ENCODE measurements around the gene CNP.

Gene CNP

GRCh38 chr17:41988418-41988817, 21.8 kb downstream of the CNP start:
- Histone ChIP-seq H3K36me3 (peaks cover 94% of the 10 kb centered on the region), H3K27ac (no peak overlapping the region), H3K9me3 (no peaks in the 10 kb centered on the region), H3K4me3 (ENCODE audit: low read depth in 1 of 2, low read length in 1 of 2) (no peak overlapping the region), H3K4me1 (ENCODE audit: control insufficient read depth in 1 of 2, insufficient read depth in 1 of 2, low read depth in 1 of 2, low read length in 1 of 2) (peaks cover 0 to 9% of the 10 kb centered on the region in 2 experiments), H3K27me3 (no peaks in the 10 kb centered on the region)
- TF ChIP-seq, protein P1, sequence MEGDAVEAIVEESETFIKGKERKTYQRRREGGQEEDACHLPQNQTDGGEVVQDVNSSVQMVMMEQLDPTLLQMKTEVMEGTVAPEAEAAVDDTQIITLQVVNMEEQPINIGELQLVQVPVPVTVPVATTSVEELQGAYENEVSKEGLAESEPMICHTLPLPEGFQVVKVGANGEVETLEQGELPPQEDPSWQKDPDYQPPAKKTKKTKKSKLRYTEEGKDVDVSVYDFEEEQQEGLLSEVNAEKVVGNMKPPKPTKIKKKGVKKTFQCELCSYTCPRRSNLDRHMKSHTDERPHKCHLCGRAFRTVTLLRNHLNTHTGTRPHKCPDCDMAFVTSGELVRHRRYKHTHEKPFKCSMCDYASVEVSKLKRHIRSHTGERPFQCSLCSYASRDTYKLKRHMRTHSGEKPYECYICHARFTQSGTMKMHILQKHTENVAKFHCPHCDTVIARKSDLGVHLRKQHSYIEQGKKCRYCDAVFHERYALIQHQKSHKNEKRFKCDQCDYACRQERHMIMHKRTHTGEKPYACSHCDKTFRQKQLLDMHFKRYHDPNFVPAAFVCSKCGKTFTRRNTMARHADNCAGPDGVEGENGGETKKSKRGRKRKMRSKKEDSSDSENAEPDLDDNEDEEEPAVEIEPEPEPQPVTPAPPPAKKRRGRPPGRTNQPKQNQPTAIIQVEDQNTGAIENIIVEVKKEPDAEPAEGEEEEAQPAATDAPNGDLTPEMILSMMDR (IDR thresholded peaks at IDR 0.05) = no peak

DNA sequence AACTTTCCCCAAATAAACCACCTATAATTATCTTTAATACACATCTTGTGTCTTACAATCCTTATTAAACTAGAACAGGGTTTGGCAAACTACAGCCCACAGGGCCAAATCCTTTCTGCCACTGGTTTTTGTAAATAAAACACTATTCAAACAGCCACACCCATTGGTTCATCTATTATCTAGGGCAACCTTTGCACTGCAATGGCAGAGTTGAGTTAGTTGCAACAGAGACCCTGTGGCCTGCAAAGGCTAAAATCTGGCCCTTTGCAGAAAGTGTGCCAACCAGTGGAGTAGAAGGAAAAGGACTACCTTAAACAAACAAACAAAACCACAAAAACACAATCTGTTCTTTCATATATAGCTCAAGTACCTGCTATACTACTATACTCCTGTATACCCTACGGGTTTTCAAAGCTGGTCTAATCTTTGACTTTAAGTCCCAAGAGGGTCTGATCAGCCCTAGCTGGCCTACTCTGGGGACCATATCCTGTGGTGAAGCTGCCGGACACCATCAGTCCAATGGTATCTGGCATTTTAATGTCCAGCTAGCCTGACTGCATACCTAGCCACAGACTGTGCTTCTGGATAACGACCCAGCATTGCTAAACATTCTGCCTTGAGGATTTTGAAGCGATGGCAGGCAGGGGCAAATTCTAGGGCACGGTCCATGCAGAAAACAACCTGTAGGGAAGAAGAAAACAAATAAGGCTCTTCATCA, 23.3 kb downstream of the CNP start:
- H3K27me3 ChIP-seq = no peaks in the 10 kb centered on the region
- no peaks in the 10 kb centered on the region for H3K9me3 ChIP-seq
- no peak overlapping the region for H3K27ac ChIP-seq
- H3K4me1 ChIP-seq (ENCODE audit: control insufficient read depth in 1 of 2, insufficient read depth in 1 of 2, low read depth in 1 of 2, low read length in 1 of 2) = peaks cover 0 to 9% of the 10 kb centered on the region in 2 experiments
- H3K36me3 ChIP-seq = peaks cover 99% of the 10 kb centered on the region
- TF ChIP-seq, protein P1 (IDR thresholded peaks at IDR 0.05) = no peak
- no peak overlapping the region for H3K4me3 ChIP-seq (ENCODE audit: low read depth in 1 of 2, low read length in 1 of 2)

GRCh38 chr17:41992576-41992975, 26.0 kb downstream of the CNP start:
- TF ChIP-seq, protein P1 (IDR thresholded peaks at IDR 0.05) = no peak
- Histone ChIP-seq H3K9me3 (no peaks in the 10 kb centered on the region), H3K27me3 (no peaks in the 10 kb centered on the region), H3K36me3 (peaks cover 100% of the 10 kb centered on the region), H3K4me3 (ENCODE audit: low read depth in 1 of 2, low read length in 1 of 2) (no peak overlapping the region), H3K27ac (no peak overlapping the region), H3K4me1 (ENCODE audit: control insufficient read depth in 1 of 2, insufficient read depth in 1 of 2, low read depth in 1 of 2, low read length in 1 of 2) (peaks cover 0 to 6% of the 10 kb centered on the region in 2 experiments)

DNA sequence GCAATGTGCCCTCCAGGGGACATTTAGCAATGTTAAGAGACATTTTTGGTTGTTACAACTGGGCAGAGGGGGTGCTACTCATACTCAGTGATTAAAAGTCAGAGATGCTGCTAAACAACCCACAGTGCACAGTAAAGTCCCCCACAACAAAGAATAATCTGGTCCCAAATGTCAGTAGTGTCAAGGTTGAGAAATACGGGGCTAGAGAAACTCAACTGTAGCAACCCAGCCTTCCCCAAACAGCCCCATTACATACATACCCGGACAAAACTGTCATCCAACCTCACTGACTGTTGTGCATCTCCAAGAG, 30.2 kb downstream of the CNP start:
- H3K4me1 ChIP-seq (ENCODE audit: control insufficient read depth in 1 of 2, insufficient read depth in 1 of 2, low read depth in 1 of 2, low read length in 1 of 2) = peaks cover 13 to 16% of the 10 kb centered on the region in 2 experiments
- TF ChIP-seq, protein P1 (IDR thresholded peaks at IDR 0.05) = no peak
- peaks cover 84% of the 10 kb centered on the region for H3K36me3 ChIP-seq
- no peaks in the 10 kb centered on the region for H3K27me3 ChIP-seq
- H3K27ac ChIP-seq = no peak overlapping the region
- no peaks in the 10 kb centered on the region for H3K9me3 ChIP-seq
- H3K4me3 ChIP-seq (ENCODE audit: low read depth in 1 of 2, low read length in 1 of 2) = no peak overlapping the region

GRCh38 chr17:41998497-41998896, 31.9 kb downstream of the CNP start:
- peaks cover 74% of the 10 kb centered on the region for H3K36me3 ChIP-seq
- H3K9me3 ChIP-seq = no peaks in the 10 kb centered on the region
- H3K4me3 ChIP-seq (ENCODE audit: low read depth in 1 of 2, low read length in 1 of 2) = no peak overlapping the region
- no peaks in the 10 kb centered on the region for H3K27me3 ChIP-seq
- peaks cover 29 to 32% of the 10 kb centered on the region in 2 experiments for H3K4me1 ChIP-seq (ENCODE audit: control insufficient read depth in 1 of 2, insufficient read depth in 1 of 2, low read depth in 1 of 2, low read length in 1 of 2)
- TF ChIP-seq, protein P1 (IDR thresholded peaks at IDR 0.05) = no peak
- H3K27ac ChIP-seq = no peak overlapping the region

All from neutrophil (primary cell).